ENCODE data around the gene MAP7D1. TPM values are rescaled to one million over a fixed set of nuclear protein-coding genes. Genes with fewer than 3 reads are reported as not detected.

MAP7D1 gene
- total and polyA plus RNA-seq, 2 donors (not counting 1 experiment from before 2014, with no cell fraction given), result 70.6 to 78.4 TPM

GRCh38 chr1:36162680-36163239 is 6.8 kb downstream of the MAP7D1 start:
- TF ChIP-seq CTCF (conservative IDR thresholded peaks at IDR 0.05 in 1 of 2, IDR thresholded peaks at IDR 0.05 in 1 of 2; ENCODE audit: low read depth in 1 of 2, low read length in 2 of 2) (no peak), EZH2 (IDR thresholded peaks at IDR 0.05; ENCODE audit: low read length, missing control alignments) (no peak)
- Histone ChIP-seq H3K27me3 (ENCODE audit: control insufficient read depth, insufficient read depth, low read length) (no peaks in the 10 kb centered on the region), H3K36me3 (ENCODE audit: control insufficient read depth, insufficient read depth, low read length) (peaks cover 19% of the 10 kb centered on the region), H3K9ac (ENCODE audit: insufficient read depth, low read length) (no peak overlapping the region), H3K9me3 (ENCODE audit: control insufficient read depth, insufficient read depth, low read depth, low read length) (no peaks in the 10 kb centered on the region), H4K20me1 (ENCODE audit: control insufficient read depth, extremely low read depth, insufficient read depth, low read length) (no peaks in the 10 kb centered on the region), H3K4me3 (replicated peaks in 1 of 4; ENCODE audit: control extremely low read depth in 1 of 4, insufficient read depth in 1 of 4, low read depth in 3 of 4, low read length in 4 of 4) (no peak overlapping the region), H3K79me2 (ENCODE audit: control insufficient read depth, insufficient read depth, low read length) (peaks cover 100% of the 10 kb centered on the region), H3K27ac (ENCODE audit: insufficient read depth, low read length) (no peak overlapping the region), H2AFZ (ENCODE audit: low read length) (no peak overlapping the region), H3K4me1 (ENCODE audit: control insufficient read depth, extremely low read depth, insufficient read depth, low read length) (peaks cover 28% of the 10 kb centered on the region), H3K4me2 (ENCODE audit: extremely low read depth, insufficient read depth, low read length) (no peak overlapping the region)
- no peak for DNase-seq (ENCODE audit: low read depth in 2 of 2)

- no peak for TF ChIP-seq CTCF (conservative IDR thresholded peaks at IDR 0.05 in 1 of 2, IDR thresholded peaks at IDR 0.05 in 1 of 2; ENCODE audit: low read depth in 1 of 2, low read length in 2 of 2)
- TF ChIP-seq EZH2 (IDR thresholded peaks at IDR 0.05; ENCODE audit: low read length, missing control alignments), result no peak
- no peak for DNase-seq (ENCODE audit: low read depth in 2 of 2)
- Histone ChIP-seq H3K36me3 (ENCODE audit: control insufficient read depth, insufficient read depth, low read length) (peaks cover 18% of the 10 kb centered on the region), H3K4me2 (ENCODE audit: extremely low read depth, insufficient read depth, low read length) (no peak overlapping the region), H3K79me2 (ENCODE audit: control insufficient read depth, insufficient read depth, low read length) (peaks cover 100% of the 10 kb centered on the region), H2AFZ (ENCODE audit: low read length) (no peak overlapping the region), H3K27ac (ENCODE audit: insufficient read depth, low read length) (no peak overlapping the region), H3K9me3 (ENCODE audit: control insufficient read depth, insufficient read depth, low read depth, low read length) (no peaks in the 10 kb centered on the region), H4K20me1 (ENCODE audit: control insufficient read depth, extremely low read depth, insufficient read depth, low read length) (no peaks in the 10 kb centered on the region), H3K4me1 (ENCODE audit: control insufficient read depth, extremely low read depth, insufficient read depth, low read length) (peaks cover 28% of the 10 kb centered on the region), H3K9ac (ENCODE audit: insufficient read depth, low read length) (no peak overlapping the region), H3K4me3 (replicated peaks in 1 of 4; ENCODE audit: control extremely low read depth in 1 of 4, insufficient read depth in 1 of 4, low read depth in 3 of 4, low read length in 4 of 4) (no peak overlapping the region), H3K27me3 (ENCODE audit: control insufficient read depth, insufficient read depth, low read length) (no peaks in the 10 kb centered on the region)
Measured at GRCh38 chr1:36163426-36163825, 7.5 kb downstream of the MAP7D1 start.

- peaks cover 29% of the 10 kb centered on the region for H3K4me1 ChIP-seq (ENCODE audit: control insufficient read depth, extremely low read depth, insufficient read depth, low read length)
- H3K36me3 ChIP-seq (ENCODE audit: control insufficient read depth, insufficient read depth, low read length), result peaks cover 16% of the 10 kb centered on the region
- H3K9ac ChIP-seq (ENCODE audit: insufficient read depth, low read length), result no peak overlapping the region
- peaks cover 98% of the 10 kb centered on the region for H3K79me2 ChIP-seq (ENCODE audit: control insufficient read depth, insufficient read depth, low read length)
- H3K27ac ChIP-seq (ENCODE audit: insufficient read depth, low read length), result no peak overlapping the region
- H4K20me1 ChIP-seq (ENCODE audit: control insufficient read depth, extremely low read depth, insufficient read depth, low read length), result no peaks in the 10 kb centered on the region
- H3K4me2 ChIP-seq (ENCODE audit: extremely low read depth, insufficient read depth, low read length), result no peak overlapping the region
- H3K4me3 ChIP-seq (replicated peaks in 1 of 4; ENCODE audit: control extremely low read depth in 1 of 4, insufficient read depth in 1 of 4, low read depth in 3 of 4, low read length in 4 of 4), result no peak overlapping the region
- no peak for DNase-seq (ENCODE audit: low read depth in 2 of 2)
- no peaks in the 10 kb centered on the region for H3K9me3 ChIP-seq (ENCODE audit: control insufficient read depth, insufficient read depth, low read depth, low read length)
- no peak overlapping the region for H2AFZ ChIP-seq (ENCODE audit: low read length)
- no peak for TF ChIP-seq EZH2 (IDR thresholded peaks at IDR 0.05; ENCODE audit: low read length, missing control alignments)
- TF ChIP-seq CTCF (conservative IDR thresholded peaks at IDR 0.05 in 1 of 2, IDR thresholded peaks at IDR 0.05 in 1 of 2; ENCODE audit: low read depth in 1 of 2, low read length in 2 of 2), result no peak
- H3K27me3 ChIP-seq (ENCODE audit: control insufficient read depth, insufficient read depth, low read length), result no peaks in the 10 kb centered on the region
Measured at GRCh38 chr1:36164361-36164760, 8.4 kb downstream of the MAP7D1 start.
